Astrocyte of the cerebellum (primary cell): ENCODE data around the gene UBAC2.

Experiments used
- DNase-seq: peaks from one replicate; pipeline ENCODE4 v3.0.0-alpha.2; 2011; ENCODE audit warnings: low read depth
- H3K4me3 ChIP-seq: 2 replicates; pipeline ENCODE4 v1.5.1; 2011; ENCODE audit warnings: mild to moderate bottlenecking, low read depth, low read length, moderate library complexity
- in situ Hi-C: cut with HindIII; loops from 2 replicates; pipeline ENCODE4 v1.10.0; 2017; ENCODE audit warnings: low sequenced_read_pairs
- TF ChIP-seq, protein P1 (sequence below): IDR thresholded peaks from 2 replicates; pipeline ENCODE4 v1.5.1; 2012; ENCODE audit warnings: low read length, low read depth, moderate library complexity, mild to moderate bottlenecking; ENCODE audit errors: missing control alignments

UBAC2 gene

DNA sequence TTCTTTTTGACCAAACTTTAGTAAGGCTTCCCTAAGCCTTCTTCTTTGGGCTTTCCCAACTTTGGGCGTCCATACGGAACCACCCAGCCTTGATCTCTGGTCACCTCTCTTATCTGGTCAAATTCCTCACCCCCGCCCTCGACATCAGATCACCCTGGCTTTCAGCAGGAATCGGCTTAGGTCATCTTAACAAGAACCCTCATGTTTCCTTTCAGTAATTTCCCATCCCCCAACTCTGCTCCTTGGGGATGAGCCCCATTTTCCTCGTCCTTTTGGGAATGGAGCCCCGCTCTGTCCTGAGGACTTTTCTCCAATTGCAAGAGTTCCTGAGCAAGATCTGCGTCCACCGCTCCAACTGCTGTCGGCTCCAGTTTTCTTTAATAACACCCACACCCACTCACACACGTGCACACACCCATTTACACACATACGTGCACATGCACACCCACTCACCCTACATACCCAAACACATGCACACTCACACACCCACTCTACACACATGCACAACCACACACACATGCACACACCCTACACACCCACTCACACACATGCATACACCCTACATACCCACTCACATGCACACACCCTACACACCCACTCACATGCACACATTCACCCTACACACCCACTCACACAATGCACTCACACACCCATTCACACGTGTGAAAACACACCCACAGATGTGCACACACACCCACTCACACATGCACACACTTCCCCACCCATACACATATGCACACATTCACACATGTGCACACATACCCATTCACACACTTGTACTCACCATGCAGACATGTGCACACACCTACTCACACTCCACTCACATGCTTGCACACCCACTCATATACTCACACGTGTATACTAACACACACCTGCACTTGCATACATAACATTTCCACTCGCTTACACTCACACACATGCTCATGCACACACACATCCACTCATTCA is 213.7 kb downstream of the UBAC2 start:
- no peak for DNase-seq
- in situ Hi-C loops: no loop called here
- H3K4me3 ChIP-seq: no peak overlapping the region
- TF ChIP-seq, protein P1, sequence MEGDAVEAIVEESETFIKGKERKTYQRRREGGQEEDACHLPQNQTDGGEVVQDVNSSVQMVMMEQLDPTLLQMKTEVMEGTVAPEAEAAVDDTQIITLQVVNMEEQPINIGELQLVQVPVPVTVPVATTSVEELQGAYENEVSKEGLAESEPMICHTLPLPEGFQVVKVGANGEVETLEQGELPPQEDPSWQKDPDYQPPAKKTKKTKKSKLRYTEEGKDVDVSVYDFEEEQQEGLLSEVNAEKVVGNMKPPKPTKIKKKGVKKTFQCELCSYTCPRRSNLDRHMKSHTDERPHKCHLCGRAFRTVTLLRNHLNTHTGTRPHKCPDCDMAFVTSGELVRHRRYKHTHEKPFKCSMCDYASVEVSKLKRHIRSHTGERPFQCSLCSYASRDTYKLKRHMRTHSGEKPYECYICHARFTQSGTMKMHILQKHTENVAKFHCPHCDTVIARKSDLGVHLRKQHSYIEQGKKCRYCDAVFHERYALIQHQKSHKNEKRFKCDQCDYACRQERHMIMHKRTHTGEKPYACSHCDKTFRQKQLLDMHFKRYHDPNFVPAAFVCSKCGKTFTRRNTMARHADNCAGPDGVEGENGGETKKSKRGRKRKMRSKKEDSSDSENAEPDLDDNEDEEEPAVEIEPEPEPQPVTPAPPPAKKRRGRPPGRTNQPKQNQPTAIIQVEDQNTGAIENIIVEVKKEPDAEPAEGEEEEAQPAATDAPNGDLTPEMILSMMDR: no peak

DNA sequence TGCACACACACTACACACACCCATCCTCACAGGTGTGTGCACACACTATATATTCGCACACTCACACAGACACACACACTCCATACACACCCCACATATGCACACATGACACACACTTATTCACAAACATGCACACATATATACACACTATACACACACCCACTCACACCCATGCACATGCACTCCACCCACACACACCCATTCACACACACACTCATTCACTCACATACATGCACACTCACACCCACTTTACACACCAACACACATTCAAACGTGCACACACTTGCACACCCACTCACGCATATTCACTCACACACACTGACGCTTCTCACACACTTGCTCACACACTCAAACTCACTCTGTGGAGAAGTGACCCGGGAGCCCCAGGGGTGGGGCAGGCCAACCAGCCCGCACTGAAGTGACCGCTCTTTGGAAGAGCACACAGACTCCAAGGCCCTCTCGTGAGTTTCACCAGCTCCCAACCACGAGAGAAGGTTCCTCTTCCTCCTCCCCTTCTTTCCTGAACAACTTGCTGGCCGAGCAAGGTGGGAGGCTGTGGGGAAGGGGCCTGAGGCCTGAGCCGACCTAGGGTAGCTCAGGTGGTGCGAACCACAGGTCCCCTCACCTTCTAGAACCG is 214.5 kb downstream of the UBAC2 start:
- no peak for DNase-seq
- in situ Hi-C loops: no loop called here
- TF ChIP-seq, protein P1: no peak
- no peak overlapping the region for H3K4me3 ChIP-seq

DNA sequence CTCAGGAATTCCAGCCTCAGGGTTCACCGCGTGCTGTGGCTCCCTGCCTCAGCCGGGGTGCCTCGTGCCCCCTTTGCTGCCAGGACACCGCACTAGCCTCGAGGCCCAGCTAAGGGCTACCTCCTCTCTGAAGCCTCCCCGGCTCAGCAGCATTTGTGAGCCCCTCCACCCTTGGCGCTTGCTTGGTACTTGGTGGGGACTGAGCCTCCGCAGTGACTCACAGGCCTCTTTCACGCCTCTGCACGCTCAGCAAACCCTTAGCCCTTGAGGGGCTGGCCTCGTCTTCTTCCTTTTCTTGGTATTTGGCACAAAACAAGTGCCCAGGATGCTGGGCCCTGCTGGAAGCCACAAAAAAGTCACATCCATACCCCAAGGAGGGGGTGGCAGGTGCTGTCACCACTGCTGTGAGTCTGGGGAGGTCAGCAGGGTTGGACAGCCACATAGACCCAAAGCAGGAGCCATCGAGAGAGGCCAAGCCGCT is 215.2 kb downstream of the UBAC2 start:
- DNase-seq: no peak
- TF ChIP-seq, protein P1: no peak
- H3K4me3 ChIP-seq: no peak overlapping the region
- in situ Hi-C loops: no loop called here

DNA sequence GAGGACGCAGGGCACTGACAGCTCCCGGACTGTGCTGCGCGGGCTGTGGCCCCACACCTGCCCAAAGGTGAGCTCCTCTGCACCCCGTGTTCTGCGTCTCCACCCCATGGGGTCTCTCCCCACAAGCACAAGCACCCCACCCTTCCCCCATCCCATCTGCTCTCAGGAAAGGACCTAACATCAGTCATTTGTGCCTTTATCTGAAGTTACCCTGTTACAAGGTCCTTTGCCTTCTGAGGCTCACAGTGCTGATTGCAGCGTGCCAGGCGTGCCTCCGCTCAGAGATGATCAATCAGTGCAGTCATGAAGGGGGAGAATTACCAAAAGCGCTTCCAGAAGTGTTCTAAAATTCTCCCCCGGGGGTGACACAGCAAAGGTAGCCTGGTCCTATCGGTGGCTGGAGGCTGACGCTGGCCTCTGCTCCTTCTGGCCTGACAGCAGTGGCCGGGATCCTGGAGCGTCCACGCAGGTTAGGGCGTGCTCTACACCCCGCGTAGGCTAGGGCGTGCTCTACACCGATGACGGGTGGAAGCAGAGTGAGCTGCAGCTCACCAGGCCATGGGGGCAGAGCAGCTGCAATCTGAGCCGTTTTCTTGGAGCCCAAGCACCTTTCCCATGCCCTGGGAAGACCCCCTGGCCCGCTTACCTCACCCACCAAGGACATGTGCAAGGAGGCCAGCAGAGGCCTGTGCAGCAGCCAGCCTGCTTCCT is 215.9 kb downstream of the UBAC2 start:
- in situ Hi-C loops: no loop called here
- no peak for DNase-seq
- no peak overlapping the region for H3K4me3 ChIP-seq
- TF ChIP-seq, protein P1: no peak

DNA sequence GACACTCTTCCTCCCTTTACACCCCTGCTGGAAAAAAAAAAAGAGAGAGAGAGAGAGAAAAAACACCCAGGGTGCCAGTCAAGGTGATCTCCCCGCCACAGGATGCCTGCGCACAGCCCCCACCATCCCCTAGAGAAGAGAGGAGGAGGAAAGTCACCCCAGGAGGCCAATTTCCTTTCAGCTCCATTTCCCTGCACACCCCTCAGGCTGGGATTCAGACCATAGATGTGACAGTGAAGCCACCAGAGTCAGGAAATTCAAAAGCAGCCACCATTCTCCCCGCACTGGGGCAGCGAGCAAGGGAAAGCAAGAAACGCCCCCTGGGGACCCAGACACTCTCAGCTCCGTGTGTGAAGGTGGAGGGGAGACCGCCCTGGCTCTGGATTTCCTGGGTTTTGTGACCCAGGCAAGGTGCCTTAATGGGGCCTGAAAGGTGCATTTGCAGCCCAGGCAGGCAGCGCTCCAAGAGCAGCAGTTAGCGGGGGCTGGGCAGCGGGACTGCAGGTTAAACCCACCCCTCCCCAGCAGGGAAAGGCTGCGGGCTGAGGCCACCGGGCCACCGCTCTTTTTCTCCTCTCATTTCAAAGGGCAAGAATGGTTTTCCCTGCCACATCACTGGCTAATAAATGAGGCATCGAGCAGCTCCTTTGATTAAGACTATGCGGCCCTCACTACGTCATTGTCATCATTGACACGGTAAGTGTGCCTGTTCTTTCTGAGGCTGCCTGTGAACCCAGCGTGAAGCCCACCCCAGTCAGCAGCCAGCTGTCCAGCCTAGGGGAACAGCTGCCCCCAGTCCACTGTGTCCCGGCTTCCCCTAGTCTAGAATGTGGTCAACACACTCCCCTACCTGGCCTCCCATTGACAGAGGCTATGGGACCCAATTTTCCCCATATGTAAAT is 216.8 kb downstream of the UBAC2 start:
- TF ChIP-seq, protein P1: no peak

More for the DNA sequence above, 216.8 kb downstream of the UBAC2 start:
- H3K4me3 ChIP-seq: no peak overlapping the region
- in situ Hi-C loops: no loop called here
- no peak for DNase-seq
